SW480 (cell line): ENCODE data around the gene LTB4R.

Experiments
- DNase-seq: peaks from one replicate; pipeline ENCODE4 v3.0.0-alpha.2; 2016; ENCODE audit warnings: low spot score

Gene LTB4R

GRCh38 chr14:24300326-24300980 lies 10.8 kb upstream of the LTB4R start:
- no peak for DNase-seq

GRCh38 chr14:24304019-24304387 lies 7.3 kb upstream of the LTB4R start:
- no peak for DNase-seq

GRCh38 chr14:24307156-24307574 lies 4.1 kb upstream of the LTB4R start:
- no peak for DNase-seq

GRCh38 chr14:24307575-24308341 lies 3.5 kb upstream of the LTB4R start, which contains the start of gene CIDEB:
Gene CIDEB (minus strand): TSS chr14:24307977. CDS start chr14:24307858, 119 bp downstream.
- DNase-seq = peak; percentile 41

GRCh38 chr14:24308342-24309124 lies 2.8 kb upstream of the LTB4R start:
- no peak for DNase-seq

GRCh38 chr14:24309538-24310264 lies 1.6 kb upstream of the LTB4R start, which contains the start of gene LTB4R2:
Gene LTB4R2 (plus strand): TSS chr14:24310140. CDS start chr14:24310665, 525 bp downstream.
- DNase-seq = no peak

- no peak for DNase-seq
These were observed 1.0 kb upstream of the LTB4R start for GRCh38 chr14:24310265-24310645.

- DNase-seq = no peak
These were observed 724 bp downstream of the LTB4R start for GRCh38 chr14:24311837-24312615.

GRCh38 chr14:24312736-24313507 lies 1.6 kb downstream of the LTB4R start:
- DNase-seq = no peak

- DNase-seq = no peak
These were observed 2.6 kb downstream of the LTB4R start for GRCh38 chr14:24313913-24314312.

- DNase-seq = no peak
These were observed 3.3 kb downstream of the LTB4R start for GRCh38 chr14:24314377-24315193.

- DNase-seq = no peak
These were observed 4.0 kb downstream of the LTB4R start for GRCh38 chr14:24315243-24315806.

- peak; percentile 60 for DNase-seq
These were observed 4.7 kb downstream of the LTB4R start for GRCh38 chr14:24315807-24316596.

GRCh38 chr14:24316597-24316950 lies 5.3 kb downstream of the LTB4R start:
- DNase-seq = no peak

GRCh38 chr14:24317141-24317928 lies 6.0 kb downstream of the LTB4R start:
- DNase-seq = peak; percentile 45

- DNase-seq = no peak
These were observed 10.1 kb downstream of the LTB4R start for GRCh38 chr14:24321212-24321975.

GRCh38 chr14:24322672-24323071 lies 11.4 kb downstream of the LTB4R start:
- no peak for DNase-seq
